Endothelial cell (in vitro differentiated cells): ENCODE measurements around the gene TCF23. TPM values are rescaled to one million over a fixed set of nuclear protein-coding genes. Genes with fewer than 3 reads are reported as not detected.
"Not testable (repeated sequence)": the region's sequence is repeated elsewhere in the genome, so short reads cannot be mapped to it uniquely, and the experiment has no call there.

ENCODE experiments used
- DNase-seq: peaks from one replicate; pipeline ENCODE4 v3.0.0; 2021; ENCODE audit warnings: low spot score
- H3K27ac Mint-ChIP-seq: one replicate; pipeline ENCODE4 v1.8.0; 2021; ENCODE audit warnings: mixed read lengths, inconsistent platforms; ENCODE audit not compliant: unreplicated experiment
- H3K27me3 Mint-ChIP-seq: one replicate; pipeline ENCODE4 v1.8.0; 2021; ENCODE audit warnings: mild to moderate bottlenecking, moderate library complexity, mixed read lengths, inconsistent platforms; ENCODE audit not compliant: unreplicated experiment
- H3K36me3 Mint-ChIP-seq: one replicate; pipeline ENCODE4 v1.8.0; 2021; ENCODE audit warnings: mild to moderate bottlenecking, low read depth, mixed read lengths, inconsistent platforms; ENCODE audit not compliant: unreplicated experiment
- H3K4me1 Mint-ChIP-seq: one replicate; pipeline ENCODE4 v1.8.0; 2021; ENCODE audit warnings: mild to moderate bottlenecking, mixed read lengths, inconsistent platforms; ENCODE audit not compliant: unreplicated experiment
- H3K4me3 Mint-ChIP-seq: one replicate; pipeline ENCODE4 v1.8.0; 2021; ENCODE audit warnings: mild to moderate bottlenecking, mixed read lengths, inconsistent platforms; ENCODE audit not compliant: unreplicated experiment
- H3K9me3 Mint-ChIP-seq: one replicate; pipeline ENCODE4 v1.8.0; 2021; ENCODE audit warnings: mixed read lengths, inconsistent platforms; ENCODE audit not compliant: unreplicated experiment
- CTCF ChIP-seq: fragments of 200-600 bp; sonication (generic); IDR thresholded peaks from one replicate; pipeline ENCODE4 v1.5.0; 2021; ENCODE audit warnings: antibody characterized with exemption; ENCODE audit not compliant: unreplicated experiment
- total RNA-seq: library from RNA; stranded (reverse); fragmentation: NEBNext Ultra II Directional; extraction: Animal tissue kit (Norgen Biotek cat#: 25700); gene quantifications from one replicate; pipeline ENCODE4 v1.2.1, GENCODE V29; 2021; ENCODE audit not compliant: unreplicated experiment

TCF23 gene
- total RNA-seq, 1 donor from 2014 or later = not detected

GRCh38 chr2:27108221-27108620 lies 40.6 kb upstream of the TCF23 start:
- peaks cover 2% of the 10 kb centered on the region for H3K27me3 Mint-ChIP-seq
- no peaks in the 10 kb centered on the region for H3K9me3 Mint-ChIP-seq
- no peak overlapping the region for H3K27ac Mint-ChIP-seq
- no peaks in the 10 kb centered on the region for H3K36me3 Mint-ChIP-seq
- TF ChIP-seq CTCF = no peak
- no peak for DNase-seq
- no peak overlapping the region for H3K4me3 Mint-ChIP-seq
- H3K4me1 Mint-ChIP-seq = no peaks in the 10 kb centered on the region

DNA sequence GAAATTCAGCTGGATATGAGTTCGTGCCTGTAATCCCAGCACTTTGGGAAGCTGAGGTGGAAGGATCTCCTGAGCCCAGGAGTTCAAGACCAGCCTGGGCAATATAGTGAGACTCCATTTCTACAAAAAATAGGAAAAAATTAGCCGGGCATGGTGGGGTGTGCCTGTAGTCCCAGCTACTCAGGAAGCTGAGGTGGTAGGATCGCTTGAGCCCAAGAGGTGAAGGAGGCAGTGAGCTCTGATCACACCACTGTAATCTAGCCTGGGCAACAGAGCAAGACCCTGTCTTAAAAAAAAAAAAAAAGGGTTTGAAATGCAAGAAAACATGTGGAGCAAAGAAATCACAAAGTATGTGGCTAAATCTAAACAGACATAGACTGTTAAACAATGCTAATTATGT lies 39.7 kb upstream of the TCF23 start:
- no peak for TF ChIP-seq CTCF
- Mint-ChIP-seq H3K4me1 (no peaks in the 10 kb centered on the region), H3K27me3 (peaks cover 2% of the 10 kb centered on the region), H3K9me3 (no peaks in the 10 kb centered on the region), H3K27ac (no peak overlapping the region), H3K4me3 (no peak overlapping the region), H3K36me3 (no peaks in the 10 kb centered on the region)
- no peak for DNase-seq

- not testable (repeated sequence) for H3K27me3 Mint-ChIP-seq
These were observed 38.0 kb upstream of the TCF23 start for GRCh38 chr2:27110603-27111352.

DNA sequence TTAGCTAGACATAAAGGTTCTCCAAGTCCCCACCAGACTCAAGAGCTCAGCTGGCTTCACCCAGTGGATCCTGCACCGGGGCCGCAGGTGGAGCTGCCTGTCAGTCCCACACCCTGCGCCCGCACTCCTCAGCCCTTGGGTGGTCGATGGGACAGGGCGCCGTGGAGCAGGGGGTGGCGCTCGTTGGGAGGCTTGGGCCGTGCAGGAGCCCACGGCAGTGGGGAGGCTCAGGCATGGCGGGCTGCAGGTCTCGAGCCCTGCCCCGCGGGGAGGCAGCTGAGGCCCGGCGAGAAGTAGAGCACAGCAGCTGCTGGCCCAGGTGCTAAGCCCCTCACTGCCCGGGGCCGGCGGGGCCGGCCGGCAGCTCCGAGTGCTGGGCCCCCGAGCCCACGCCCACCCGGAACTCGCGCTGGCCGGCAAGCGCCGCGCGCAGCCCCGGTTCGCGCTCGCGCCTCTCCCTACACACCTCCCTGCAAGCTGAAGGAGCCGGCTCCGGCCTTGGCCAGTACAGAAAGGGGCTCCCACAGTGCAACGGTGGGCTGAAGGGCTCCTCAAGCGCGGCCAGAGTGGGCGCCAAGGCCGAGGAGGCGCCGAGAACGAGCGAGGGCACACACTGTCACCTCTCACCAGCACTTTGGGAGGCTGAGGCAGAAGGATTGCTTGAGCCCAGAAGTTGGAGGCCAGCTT lies 37.3 kb upstream of the TCF23 start:
- not testable (repeated sequence) for H3K27me3 Mint-ChIP-seq, H3K9me3 Mint-ChIP-seq, H3K36me3 Mint-ChIP-seq, H3K4me3 Mint-ChIP-seq, H3K27ac Mint-ChIP-seq, DNase-seq, H3K4me1 Mint-ChIP-seq

More at GRCh38 chr2:27110603-27111352, 38.0 kb upstream of the TCF23 start:
- not testable (repeated sequence) for DNase-seq, H3K4me3 Mint-ChIP-seq, H3K27ac Mint-ChIP-seq, H3K9me3 Mint-ChIP-seq, H3K36me3 Mint-ChIP-seq, H3K4me1 Mint-ChIP-seq

- DNase-seq = no peak
- no peak overlapping the region for H3K4me3 Mint-ChIP-seq
These were observed 33.3 kb upstream of the TCF23 start for GRCh38 chr2:27115519-27115918.

More at GRCh38 chr2:27115519-27115918, 33.3 kb upstream of the TCF23 start:
- H3K9me3 Mint-ChIP-seq = no peaks in the 10 kb centered on the region
- no peak overlapping the region for H3K27ac Mint-ChIP-seq
- TF ChIP-seq CTCF = no peak
- no peaks in the 10 kb centered on the region for H3K36me3 Mint-ChIP-seq
- peaks cover 9% of the 10 kb centered on the region for H3K27me3 Mint-ChIP-seq
- peaks cover 6% of the 10 kb centered on the region for H3K4me1 Mint-ChIP-seq
